ENCODE results near the gene CHI3L1. TPM values are rescaled to one million over a fixed set of nuclear protein-coding genes. Genes with fewer than 3 reads are reported as not detected.

Gene CHI3L1
- total and polyA plus RNA-seq, 12 donors: 0.15 to 14.3 (median 2.0) TPM; not detected in 1

GRCh38 chr1:203176273-203177035, 10.1 kb downstream of the CHI3L1 start:
- no peak for DNase-seq
- no peaks in the 10 kb centered on the region for H3K9me3 ChIP-seq
- 96% methylated on average over 9 of the region's 9 CpGs for WGBS, 2 donors
- intact Hi-C loops (cut with DNase I): no loop called here
- no peak overlapping the region for H3K27ac ChIP-seq
- no peak for TF ChIP-seq CTCF (IDR thresholded peaks at IDR 0.05)
- H3K27me3 ChIP-seq: peaks cover 0 to 4% (median 0%) of the 10 kb centered on the region in 7 donors
- no peak overlapping the region for H3K4me3 ChIP-seq
- no peak for ATAC-seq
- H3K36me3 ChIP-seq: no peaks in the 10 kb centered on the region
- H3K4me1 ChIP-seq: peaks cover 0 to 26% (median under 1%) of the 10 kb centered on the region in 9 donors

GRCh38 chr1:203175827-203176241, 10.7 kb downstream of the CHI3L1 start:
- DNase-seq: peak; percentile 22 to 54
- peaks cover 0 to 26% (median 0%) of the 10 kb centered on the region in 9 donors for H3K4me1 ChIP-seq
- intact Hi-C loops (cut with DNase I): no loop called here

GRCh38 chr1:203175237-203175826, 11.2 kb downstream of the CHI3L1 start, which contains the start of gene MYBPH:
Gene MYBPH (minus strand): TSS chr1:203175826. CDS start chr1:203175755, 71 bp downstream.
- H3K4me1 ChIP-seq: peaks cover 0 to 26% (median 0%) of the 10 kb centered on the region in 9 donors
- TF ChIP-seq CTCF (IDR thresholded peaks at IDR 0.05): no peak

More at GRCh38 chr1:203175827-203176241, 10.7 kb downstream of the CHI3L1 start:
- no peak for TF ChIP-seq CTCF (IDR thresholded peaks at IDR 0.05)
- Histone ChIP-seq H3K4me3 (no peak overlapping the region), H3K27ac (no peak overlapping the region), H3K27me3 (peaks cover 0 to 4% (median 0%) of the 10 kb centered on the region in 7 donors), H3K9me3 (no peaks in the 10 kb centered on the region), H3K36me3 (no peaks in the 10 kb centered on the region)
- 70% methylated on average over 9 of the region's 9 CpGs for WGBS, 2 donors
- peak in 7 of 8 donors; percentile 5 to 71 (median 47) for ATAC-seq

GRCh38 chr1:203174324-203174985, 12.0 kb downstream of the CHI3L1 start:
- ATAC-seq (no peak), DNase-seq (no peak)
- Histone ChIP-seq H3K36me3 (no peaks in the 10 kb centered on the region), H3K27ac (no peak overlapping the region), H3K4me3 (no peak overlapping the region), H3K9me3 (no peaks in the 10 kb centered on the region), H3K4me1 (peaks cover 0 to 26% (median 0%) of the 10 kb centered on the region in 9 donors), H3K27me3 (peaks cover 0 to 4% (median 0%) of the 10 kb centered on the region in 7 donors)
- WGBS, 2 donors: 89 to 90% methylated on average over 12 of the region's 12 CpGs
- TF ChIP-seq CTCF (IDR thresholded peaks at IDR 0.05): no peak
- intact Hi-C loops (cut with DNase I): loop anchor here in 8 of 10 donors (5.0 kb wide), 5 partner anchors 38 to 137 kb away; no protein-coding TSS in a partner anchor

More at GRCh38 chr1:203175237-203175826, 11.2 kb downstream of the CHI3L1 start, which contains the start of gene MYBPH:
- DNase-seq (no peak), ATAC-seq (no peak)
- H3K9me3 ChIP-seq: no peaks in the 10 kb centered on the region
- no peaks in the 10 kb centered on the region for H3K36me3 ChIP-seq
- intact Hi-C loops (cut with DNase I): no loop called here
- no peak within 1 kb of the TSS for H3K4me3 ChIP-seq
- H3K27me3 ChIP-seq: peaks cover 0 to 4% (median 0%) of the 10 kb centered on the region in 7 donors
- 77 to 86% methylated on average over 5 of the region's 5 CpGs for WGBS, 2 donors
- H3K27ac ChIP-seq: no peak within 1 kb of the TSS
